KOPT-K1 (cell line): ENCODE results near the gene FRMPD4.

Experiments
- H3K27ac ChIP-seq: fragments of 200-600 bp; sonication (generic); 2 replicates; pipeline ENCODE4 v1.5.1; 2016; ENCODE audit warnings: antibody characterized with exemption, mild to moderate bottlenecking, low read depth, low read length; ENCODE audit not compliant: poor library complexity, severe bottlenecking
- H3K36me3 ChIP-seq: fragments of 200-600 bp; sonication (generic); 2 replicates; pipeline ENCODE4 v1.5.1; 2017; ENCODE audit warnings: antibody characterized with exemption, mild to moderate bottlenecking, low read length, moderate library complexity; ENCODE audit not compliant: insufficient read depth
- H3K9me3 ChIP-seq: fragments of 200-600 bp; sonication (generic); 2 replicates; pipeline ENCODE4 v1.5.1; 2017; ENCODE audit warnings: antibody characterized with exemption, low read length, mild to moderate bottlenecking; ENCODE audit not compliant: insufficient read depth, poor library complexity, severe bottlenecking

FRMPD4 gene

GRCh38 chrX:12400218-12400617 lies 261.9 kb downstream of the FRMPD4 start:
- H3K27ac ChIP-seq = no peak overlapping the region

DNA sequence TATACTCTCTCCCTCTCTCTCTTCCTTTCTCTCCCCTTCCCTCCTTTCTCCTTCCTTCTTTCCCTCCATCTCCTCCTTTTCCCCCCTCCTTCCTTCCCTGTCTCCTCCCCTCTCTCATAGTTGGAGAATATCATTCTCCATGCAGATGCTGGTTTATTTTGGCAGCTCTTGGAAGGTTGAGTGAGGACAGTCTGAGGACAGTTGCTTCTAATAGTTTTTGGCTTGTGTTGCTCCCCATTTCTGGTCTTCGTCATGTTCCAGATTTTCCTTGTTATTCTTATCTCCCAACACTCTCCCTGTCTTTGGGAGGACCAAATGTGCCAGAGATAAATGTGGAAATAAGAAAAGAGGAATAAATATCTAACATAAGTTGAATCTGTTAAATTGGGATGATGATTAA lies 263.0 kb downstream of the FRMPD4 start:
- Histone ChIP-seq H3K9me3 (no peaks in the 10 kb centered on the region), H3K27ac (no peak overlapping the region), H3K36me3 (no peaks in the 10 kb centered on the region)

More at GRCh38 chrX:12400218-12400617, 261.9 kb downstream of the FRMPD4 start:
- H3K36me3 ChIP-seq = no peaks in the 10 kb centered on the region
- no peaks in the 10 kb centered on the region for H3K9me3 ChIP-seq

DNA sequence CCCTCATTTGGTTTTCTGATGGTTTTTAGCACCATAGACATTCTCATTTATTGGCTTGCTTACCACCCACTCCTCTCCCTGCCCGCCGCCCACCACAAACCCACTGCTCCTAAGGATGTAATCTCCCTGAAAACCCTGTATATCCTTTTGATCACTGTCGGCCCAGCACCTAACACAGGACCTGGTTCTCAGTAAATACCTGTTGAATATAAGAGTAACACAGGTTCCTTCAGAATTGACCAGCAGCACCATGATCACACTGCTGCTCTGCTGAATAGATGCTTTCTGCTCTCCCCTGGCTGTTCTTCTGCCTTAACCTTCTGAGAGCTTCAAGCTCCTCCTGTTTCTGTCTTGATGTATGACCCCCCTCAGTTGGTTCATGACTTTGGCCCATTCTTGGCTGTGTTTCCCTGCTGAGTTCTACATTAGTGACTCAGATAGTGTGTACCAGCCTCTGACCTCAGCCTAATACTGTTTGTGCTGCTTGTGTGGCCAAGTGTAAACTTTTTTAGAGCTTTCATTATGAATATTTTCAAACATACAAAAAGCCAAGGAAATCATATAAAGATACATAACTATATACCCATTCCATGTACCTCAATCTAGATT lies 265.3 kb downstream of the FRMPD4 start:
- no peak overlapping the region for H3K27ac ChIP-seq
- H3K9me3 ChIP-seq = no peaks in the 10 kb centered on the region
- H3K36me3 ChIP-seq = no peaks in the 10 kb centered on the region

DNA sequence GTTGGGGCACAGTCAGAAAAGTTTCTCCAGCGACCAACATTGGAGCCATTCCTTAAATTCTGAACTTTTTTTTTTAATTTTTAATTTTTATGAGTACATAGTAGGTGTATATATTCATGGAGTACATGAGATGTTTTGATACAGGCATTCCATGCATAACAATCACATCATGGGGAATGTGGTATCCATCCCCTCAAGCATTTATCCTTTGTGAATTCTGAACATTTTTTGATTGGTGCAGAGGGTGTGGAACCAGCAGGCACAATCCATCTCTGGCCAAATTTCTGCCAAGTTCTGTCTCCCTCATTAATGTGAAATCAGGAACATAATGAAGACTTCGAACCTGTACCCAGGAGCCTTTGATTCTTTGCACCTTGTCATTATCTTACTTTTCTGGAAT lies 267.0 kb downstream of the FRMPD4 start:
- H3K36me3 ChIP-seq = no peaks in the 10 kb centered on the region
- no peak overlapping the region for H3K27ac ChIP-seq
- no peaks in the 10 kb centered on the region for H3K9me3 ChIP-seq

GRCh38 chrX:12410523-12410922 lies 272.2 kb downstream of the FRMPD4 start:
- Histone ChIP-seq H3K27ac (no peak overlapping the region), H3K9me3 (no peaks in the 10 kb centered on the region), H3K36me3 (no peaks in the 10 kb centered on the region)

DNA sequence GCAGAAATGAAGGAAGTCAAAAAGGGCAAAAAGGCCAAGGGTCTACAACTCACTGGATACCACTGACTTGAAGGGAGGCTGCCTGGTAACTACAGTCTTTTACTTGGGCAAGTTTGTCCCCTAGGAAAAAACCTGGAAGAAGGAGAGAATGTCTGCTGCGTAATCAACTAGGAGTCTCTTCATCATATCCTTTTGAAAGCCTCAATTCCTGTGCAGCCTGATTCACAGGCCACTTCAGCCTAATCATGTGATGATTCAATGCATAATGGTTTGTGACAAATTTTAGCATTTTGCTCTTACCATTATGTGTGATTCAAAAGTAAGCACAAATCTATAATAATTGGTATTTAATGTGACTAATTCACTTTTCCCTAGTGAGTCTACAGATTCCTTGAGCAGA lies 273.6 kb downstream of the FRMPD4 start:
- Histone ChIP-seq H3K27ac (no peak overlapping the region), H3K9me3 (no peaks in the 10 kb centered on the region), H3K36me3 (no peaks in the 10 kb centered on the region)

- H3K27ac ChIP-seq = no peak overlapping the region
- H3K36me3 ChIP-seq = no peaks in the 10 kb centered on the region
- no peaks in the 10 kb centered on the region for H3K9me3 ChIP-seq
Observed at GRCh38 chrX:12412561-12412960, 274.3 kb downstream of the FRMPD4 start.

- no peak overlapping the region for H3K27ac ChIP-seq
- no peaks in the 10 kb centered on the region for H3K9me3 ChIP-seq
- no peaks in the 10 kb centered on the region for H3K36me3 ChIP-seq
Observed at GRCh38 chrX:12419591-12419990, 281.3 kb downstream of the FRMPD4 start.

- Histone ChIP-seq H3K27ac (no peak overlapping the region), H3K9me3 (no peaks in the 10 kb centered on the region), H3K36me3 (no peaks in the 10 kb centered on the region)
Observed at GRCh38 chrX:12421918-12422317, 283.6 kb downstream of the FRMPD4 start.

DNA sequence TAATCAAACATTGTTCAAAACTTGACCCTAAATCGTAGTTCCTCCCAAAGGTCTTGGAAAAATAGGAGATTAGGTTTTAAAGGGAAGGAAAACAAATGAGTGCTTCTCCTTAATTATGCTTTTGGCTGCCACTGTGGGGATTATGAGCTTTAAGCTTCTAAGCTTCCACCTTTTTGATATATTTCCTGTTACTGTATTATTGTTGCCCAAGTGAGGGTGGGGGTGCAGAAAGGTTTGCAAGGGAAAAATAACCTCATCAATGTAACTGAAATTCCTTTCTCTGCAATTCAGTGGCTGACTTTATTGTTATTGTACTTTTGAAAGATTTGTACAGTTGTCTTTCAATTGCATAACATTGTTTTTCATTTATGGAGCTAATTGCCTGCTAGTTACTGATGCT lies 285.1 kb downstream of the FRMPD4 start:
- H3K9me3 ChIP-seq = no peaks in the 10 kb centered on the region

GRCh38 chrX:12425496-12425895 lies 287.2 kb downstream of the FRMPD4 start:
- no peak overlapping the region for H3K27ac ChIP-seq
- no peaks in the 10 kb centered on the region for H3K36me3 ChIP-seq
- no peaks in the 10 kb centered on the region for H3K9me3 ChIP-seq

More for the DNA sequence above, 285.1 kb downstream of the FRMPD4 start:
- no peaks in the 10 kb centered on the region for H3K36me3 ChIP-seq
- H3K27ac ChIP-seq = no peak overlapping the region

GRCh38 chrX:12426420-12426819 lies 288.1 kb downstream of the FRMPD4 start:
- no peaks in the 10 kb centered on the region for H3K9me3 ChIP-seq
- H3K36me3 ChIP-seq = no peaks in the 10 kb centered on the region

DNA sequence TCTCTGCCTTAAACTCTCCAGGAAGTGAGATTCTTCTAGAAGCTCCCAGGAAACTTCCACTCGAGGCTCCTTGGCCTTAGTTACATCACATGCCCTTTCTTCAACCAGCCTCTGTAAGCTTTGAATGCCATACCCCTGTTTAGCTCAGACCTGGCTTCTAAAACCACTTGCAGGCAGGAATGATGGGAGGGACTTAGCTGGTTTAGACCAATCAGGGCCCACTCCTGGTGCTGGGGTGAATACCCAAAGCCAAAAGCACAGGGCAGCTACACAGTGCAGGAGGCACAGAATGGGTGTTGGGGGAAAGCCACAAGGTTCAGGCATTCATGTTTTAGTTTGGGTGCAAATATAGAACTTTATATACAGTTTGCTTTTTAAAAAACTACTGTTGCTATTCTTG lies 296.2 kb downstream of the FRMPD4 start:
- Histone ChIP-seq H3K27ac (no peak overlapping the region), H3K36me3 (no peaks in the 10 kb centered on the region), H3K9me3 (no peaks in the 10 kb centered on the region)

More at GRCh38 chrX:12426420-12426819, 288.1 kb downstream of the FRMPD4 start:
- H3K27ac ChIP-seq = no peak overlapping the region

DNA sequence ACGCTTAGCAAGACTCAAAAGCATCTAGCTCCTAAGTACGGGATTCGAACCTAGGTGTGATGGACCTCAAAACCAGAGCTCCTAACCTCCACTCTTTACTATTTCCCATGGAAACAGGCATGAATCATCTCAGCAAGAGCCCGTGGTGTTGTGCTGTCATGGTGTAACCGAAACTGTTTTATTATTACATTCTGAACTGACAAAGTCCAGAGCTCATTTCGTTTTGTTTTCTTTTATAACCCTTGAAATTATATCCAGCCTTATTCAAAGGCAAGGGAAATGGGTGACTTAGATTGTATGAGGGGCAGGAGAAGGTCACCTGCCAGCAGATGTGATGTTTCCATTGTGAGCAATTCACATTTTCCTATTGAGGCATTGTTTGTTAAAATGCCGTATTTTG lies 301.1 kb downstream of the FRMPD4 start:
- Histone ChIP-seq H3K36me3 (no peaks in the 10 kb centered on the region), H3K27ac (no peak overlapping the region), H3K9me3 (no peaks in the 10 kb centered on the region)

DNA sequence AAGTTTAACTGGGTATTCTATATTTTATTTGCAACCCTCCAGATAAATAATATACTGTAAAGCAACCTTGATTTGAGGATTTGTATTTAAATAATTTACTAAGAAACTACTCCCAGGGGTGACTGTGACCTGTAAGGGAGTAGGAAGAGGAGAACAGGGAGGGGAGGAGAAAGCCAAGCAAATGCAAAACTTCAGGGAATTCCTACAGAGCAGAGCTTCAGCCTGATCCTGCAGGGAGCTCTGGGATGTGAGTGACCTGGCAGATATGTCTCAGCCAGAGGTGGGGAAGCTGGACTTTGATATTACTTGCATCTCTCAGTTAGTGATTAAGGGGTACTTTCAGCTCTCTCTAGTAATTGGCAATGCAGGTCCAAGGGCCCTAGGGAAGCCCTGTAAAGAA lies 302.0 kb downstream of the FRMPD4 start:
- Histone ChIP-seq H3K27ac (no peak overlapping the region), H3K36me3 (no peaks in the 10 kb centered on the region), H3K9me3 (no peaks in the 10 kb centered on the region)

DNA sequence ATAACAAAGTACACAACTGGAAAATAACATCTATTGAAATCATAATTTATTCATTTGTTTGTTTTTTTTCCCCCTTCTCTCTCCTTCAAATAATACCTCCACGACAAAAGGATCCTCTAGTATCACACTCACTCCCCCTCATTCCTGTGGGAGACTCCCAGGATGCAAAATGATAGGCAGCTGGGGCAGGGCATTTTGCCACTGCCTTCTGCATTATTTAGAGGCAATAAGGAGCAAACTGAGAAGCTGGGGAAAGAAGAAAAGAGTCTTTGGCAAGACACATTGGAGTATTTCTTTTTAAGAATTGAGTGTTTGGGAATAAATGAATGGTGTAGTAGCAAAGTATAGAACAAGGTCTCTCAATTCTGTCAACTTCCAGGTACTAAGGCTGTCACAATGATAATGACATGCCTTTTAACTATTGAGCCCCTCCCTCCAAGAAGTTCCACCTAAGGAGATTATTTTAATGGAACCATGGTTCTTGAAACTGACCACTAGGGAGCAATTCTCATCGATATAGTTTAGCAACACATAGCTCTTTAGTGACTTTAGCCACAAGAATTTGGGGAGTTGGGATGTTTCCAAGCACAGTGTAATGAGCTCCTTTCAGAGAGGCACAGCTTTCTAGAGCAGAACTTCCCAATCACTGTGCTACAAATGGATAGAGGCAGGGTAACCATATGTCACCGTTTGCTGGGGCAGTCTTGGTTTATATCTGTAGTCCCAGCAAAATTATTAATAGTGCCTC lies 303.3 kb downstream of the FRMPD4 start:
- H3K27ac ChIP-seq = no peak overlapping the region
- no peaks in the 10 kb centered on the region for H3K36me3 ChIP-seq
- H3K9me3 ChIP-seq = no peaks in the 10 kb centered on the region
